ENCODE results near the gene RASL12.
"Not testable (repeated sequence)": the region's sequence is repeated elsewhere in the genome, so short reads cannot be mapped to it uniquely, and the experiment has no call there.

Gene RASL12

GRCh38 chr15:65028921-65029735 is 38.7 kb downstream of the RASL12 start, which contains the start of gene MTFMT:
MTFMT (minus strand) TSS chr15:65029639; CDS start chr15:65029613, 26 bp downstream.
- peak; percentile 91 for DNase-seq (ENCODE audit: low spot score)

GRCh38 chr15:65028338-65028737 is 39.5 kb downstream of the RASL12 start:
- DNase-seq (ENCODE audit: low spot score) = no peak

- no peak for DNase-seq (ENCODE audit: low spot score)
These were observed 40.2 kb downstream of the RASL12 start for GRCh38 chr15:65027593-65027992.

- DNase-seq (ENCODE audit: low spot score) = no peak
These were observed 41.0 kb downstream of the RASL12 start for GRCh38 chr15:65026756-65027155.

- no peak for DNase-seq (ENCODE audit: low spot score)
These were observed 46.3 kb downstream of the RASL12 start for GRCh38 chr15:65021488-65021887.

GRCh38 chr15:65020419-65020818 is 47.4 kb downstream of the RASL12 start:
- DNase-seq (ENCODE audit: low spot score) = no peak

GRCh38 chr15:65011198-65011597 is 56.6 kb downstream of the RASL12 start:
- not testable (repeated sequence) for DNase-seq (ENCODE audit: low spot score)

GRCh38 chr15:65008983-65009382 is 58.8 kb downstream of the RASL12 start:
- DNase-seq (ENCODE audit: low spot score) = no peak

- no peak for DNase-seq (ENCODE audit: low spot score)
These were observed 60.9 kb downstream of the RASL12 start for GRCh38 chr15:65006876-65007275.

GRCh38 chr15:65004993-65005392 is 62.8 kb downstream of the RASL12 start:
- no peak for DNase-seq (ENCODE audit: low spot score)
